AG09319 (cell line): ENCODE results near the gene RAB27B.

Experiments used
- DNase-seq: peaks from one replicate; pipeline ENCODE4 v3.0.0-alpha.2; 2010; ENCODE audit warnings: low read depth; ENCODE audit errors: extremely low read depth
- CTCF ChIP-seq: IDR thresholded peaks from 2 replicates; pipeline ENCODE4 v1.5.1; 2011; ENCODE audit warnings: low read depth, mild to moderate bottlenecking, inconsistent platforms, low read length, moderate library complexity

The RAB27B gene

GRCh38 chr18:54790109-54790508 lies 38.2 kb upstream of the RAB27B start:
- TF ChIP-seq CTCF, result no peak
- no peak for DNase-seq

DNA sequence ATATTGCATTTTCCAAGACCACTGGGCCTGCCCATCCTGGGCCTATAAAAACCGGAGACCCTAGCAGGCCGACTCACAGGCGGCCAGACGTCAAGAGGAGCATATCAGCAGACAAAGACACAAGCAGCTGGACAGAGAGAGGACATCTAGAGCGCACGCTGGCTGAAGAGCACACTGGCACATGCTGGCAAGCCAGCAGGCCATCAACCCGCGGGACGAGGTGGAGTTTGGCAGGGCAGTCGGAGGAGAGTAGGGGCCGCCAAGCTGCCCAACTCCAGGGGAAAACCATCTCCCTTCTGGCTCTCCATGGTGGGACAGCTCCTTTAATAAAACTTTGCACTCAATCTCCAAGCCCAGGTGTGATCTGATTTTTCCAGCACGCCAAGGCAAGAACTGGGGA lies 36.6 kb upstream of the RAB27B start:
- no peak for TF ChIP-seq CTCF
- no peak for DNase-seq

DNA sequence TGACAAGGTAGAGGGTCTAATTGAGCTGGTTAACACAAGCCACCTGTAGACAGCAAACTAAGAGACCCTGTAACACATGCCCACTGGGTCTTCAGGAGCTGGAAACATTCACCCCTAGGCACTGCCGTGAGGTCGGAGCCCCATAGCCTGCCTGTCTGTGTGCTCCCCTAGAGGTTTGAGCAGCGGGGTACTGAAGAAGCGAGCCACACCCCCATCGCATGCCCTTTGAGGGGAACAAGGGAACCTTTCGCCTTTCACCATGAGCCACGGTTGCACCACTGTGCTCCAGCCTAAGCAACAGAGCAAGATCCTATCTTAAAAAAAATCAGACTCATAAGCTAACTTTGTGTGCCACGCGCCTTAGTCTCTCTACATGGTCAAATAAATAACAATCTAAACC lies 36.2 kb upstream of the RAB27B start:
- no peak for DNase-seq
- TF ChIP-seq CTCF, result no peak

GRCh38 chr18:54794823-54795222 lies 33.5 kb upstream of the RAB27B start:
- no peak for DNase-seq
- TF ChIP-seq CTCF, result no peak

- TF ChIP-seq CTCF, result no peak
- DNase-seq, result no peak
Measured at GRCh38 chr18:54798186-54798585, 30.1 kb upstream of the RAB27B start.

GRCh38 chr18:54801374-54801773 lies 26.9 kb upstream of the RAB27B start:
- DNase-seq, result no peak
- no peak for TF ChIP-seq CTCF

GRCh38 chr18:54802178-54802577 lies 26.1 kb upstream of the RAB27B start:
- no peak for DNase-seq
- TF ChIP-seq CTCF, result no peak
